B cell (primary cell): ENCODE results near the gene DRICH1. TPM values are rescaled to one million over a fixed set of nuclear protein-coding genes. Genes with fewer than 3 reads are reported as not detected.

Experiments used
- ATAC-seq: fragments of 200-7000 bp; cut with Tn5 transposase; one replicate; pipeline ENCODE4 v1.10.0; 2021; ENCODE audit warnings: low read depth, mild to moderate bottlenecking, moderate number of reproducible peaks, moderate library complexity
- CTCF ChIA-PET: fragments of 350-600 bp; sonication (Branson Sonifier 250); formaldehyde crosslinking; loops from one replicate; lab custom pipeline; 2021; ENCODE audit warnings: antibody characterized with exemption, inconsistent platforms; lab: Charles Lee
- POLR2A ChIA-PET: fragments of 350-600 bp; sonication (Branson Sonifier 250); formaldehyde crosslinking; loops from one replicate; lab custom pipeline; 2021; ENCODE audit warnings: antibody characterized with exemption; lab: Charles Lee
- DNase-seq: peaks from one replicate; pipeline ENCODE4 v3.0.0; 2013
- H2AFZ ChIP-seq: 2 replicates; pipeline ENCODE4 v1.6.1; 2012; ENCODE audit warnings: mild to moderate bottlenecking, low read depth, low read length; ENCODE audit not compliant: insufficient read depth, poor library complexity, severe bottlenecking
- H3K27ac ChIP-seq, 2 donors: 1 replicate in 1 of 2; 2 replicates in 1 of 2; pipeline ENCODE4 v1.5.1; 2012 to 2013; ENCODE audit warnings: low read length in 2 of 2, mild to moderate bottlenecking in 2 of 2, moderate library complexity in 1 of 2
- H3K27me3 ChIP-seq, 4 experiments: fragments of 200-600 bp in 1 of 4; sonication (generic) in 1 of 4; replicated peaks in 1 of 4; 1 replicate in 2 of 4; 2 replicates in 2 of 4; pipeline versions ENCODE4 v1.6.1 to v1.7.0; 2013 to 2016; ENCODE audit warnings: low read length in 3 of 4, mild to moderate bottlenecking in 2 of 4, mixed read lengths in 1 of 4, moderate library complexity in 1 of 4; ENCODE audit not compliant: insufficient read depth in 4 of 4, control insufficient read depth in 3 of 4; ENCODE audit errors: control extremely low read depth in 1 of 4
- H3K36me3 ChIP-seq, 2 experiments: replicated peaks in 1 of 2; 1 replicate in 1 of 2; 2 replicates in 1 of 2; pipeline versions ENCODE4 v1.6.1 to v1.7.1; 2013; ENCODE audit warnings: low read length in 1 of 2; ENCODE audit not compliant: insufficient read depth in 2 of 2, control insufficient read depth in 1 of 2; ENCODE audit errors: control extremely low read depth in 1 of 2, extremely low read depth in 1 of 2
- H3K4me1 ChIP-seq, 2 donors: fragments of 200-600 bp in 1 of 2; sonication (generic) in 1 of 2; 1 replicate in 1 of 2; 2 replicates in 1 of 2; pipeline versions ENCODE4 v1.5.1 to v1.6.1; 2013 to 2017; ENCODE audit warnings: low read length in 2 of 2; ENCODE audit not compliant: control insufficient read depth in 2 of 2, insufficient read depth in 2 of 2
- H3K4me2 ChIP-seq: replicated peaks from 2 replicates; pipeline ENCODE3; 2012; ENCODE audit warnings: mild to moderate bottlenecking, low read depth, low read length; ENCODE audit not compliant: poor library complexity, severe bottlenecking
- H3K4me3 ChIP-seq, 5 experiments: fragments of 200-600 bp in 1 of 5; sonication (generic) in 1 of 5; 1 replicate in 3 of 5; 2 replicates in 2 of 5; pipeline versions ENCODE4 v1.5.1 to v1.7.0; 2011 to 2016; ENCODE audit warnings: low read length in 4 of 5, mild to moderate bottlenecking in 4 of 5, low read depth in 2 of 5, control low read depth in 1 of 5, moderate library complexity in 1 of 5; ENCODE audit not compliant: insufficient read depth in 1 of 5; ENCODE audit errors: control extremely low read depth in 1 of 5, extremely low read depth in 1 of 5
- H3K79me2 ChIP-seq: fragments of 200-600 bp; sonication (generic); one replicate; pipeline ENCODE4 v1.6.0; 2016; ENCODE audit warnings: low read length; ENCODE audit not compliant: control insufficient read depth, insufficient read depth
- H3K9ac ChIP-seq: fragments of 200-600 bp; sonication (generic); 2 replicates; pipeline ENCODE4 v1.6.1; 2017; ENCODE audit warnings: mild to moderate bottlenecking, low read length, moderate library complexity
- H3K9me3 ChIP-seq, 3 donors: one replicate each; pipeline versions ENCODE4 v1.6.1 to v1.7.1; 2013; ENCODE audit warnings: low read length in 2 of 3; ENCODE audit not compliant: control insufficient read depth in 2 of 3, insufficient read depth in 1 of 3; ENCODE audit errors: control extremely low read depth in 1 of 3
- H4K20me1 ChIP-seq: 2 replicates; pipeline ENCODE4 v1.6.0; 2012; ENCODE audit warnings: mild to moderate bottlenecking, low read length; ENCODE audit not compliant: insufficient read depth, control insufficient read depth, poor library complexity, severe bottlenecking
- H3K27ac Mint-ChIP-seq: one replicate; pipeline ENCODE4 v1.8.0; 2021; ENCODE audit warnings: mixed read lengths
- H3K27me3 Mint-ChIP-seq: one replicate; pipeline ENCODE4 v1.8.0; 2021; ENCODE audit warnings: mixed read lengths
- H3K4me1 Mint-ChIP-seq: one replicate; pipeline ENCODE4 v1.8.0; 2021; ENCODE audit warnings: mixed read lengths
- H3K4me3 Mint-ChIP-seq: one replicate; pipeline ENCODE4 v1.8.0; 2021; ENCODE audit warnings: mixed read lengths
- H3K9me3 Mint-ChIP-seq: one replicate; pipeline ENCODE4 v1.8.0; 2022; ENCODE audit warnings: mixed read lengths; ENCODE audit not compliant: insufficient read depth
- EZH2 ChIP-seq: IDR thresholded peaks from 2 replicates; pipeline ENCODE4 v1.6.1; 2012; ENCODE audit warnings: borderline replicate concordance, low read depth, mild to moderate bottlenecking, moderate library complexity, low read length; ENCODE audit not compliant: insufficient read depth, poor library complexity, severe bottlenecking
- WGBS: methylation state at CpG from one replicate; pipeline ENCODE4 v1.1.5; 2013; ENCODE audit warnings: missing lambda C conversion rate; ENCODE audit not compliant: insufficient coverage; 5-methylcytosine and 5-hydroxymethylcytosine counted together
- intact Hi-C: fragments of 100-400 bp; cut with micrococcal nuclease; formaldehyde crosslinking; loops from one replicate; pipeline ENCODE4 v1.10.0; 2022
- polyA plus RNA-seq: library from polyadenylated mRNA; depleted of rRNA; stranded (reverse); fragments of >200 nt; gene quantifications from 2 replicates; pipeline ENCODE4 v1.2.3, GENCODE V29; 2012
- total RNA-seq, 2 donors: library from RNA; stranded (reverse); fragments of 120-200 nt in 1 of 2; gene quantifications; 1 replicate in 1 of 2; 2 replicates in 1 of 2; pipeline versions ENCODE4 v1.2.3 to v1.2.4, GENCODE V29; 2013 to 2022
- TF ChIP-seq, protein P1 (sequence below): fragments of 200-600 bp; IDR thresholded peaks from one replicate; pipeline ENCODE4 v1.8.0; 2022; ENCODE audit warnings: antibody characterized with exemption, mild to moderate bottlenecking

Gene DRICH1
- total and polyA plus RNA-seq, 2 donors (not counting 1 experiment from before 2014, with no cell fraction given), result 0.37 to 1.5 TPM

DNA sequence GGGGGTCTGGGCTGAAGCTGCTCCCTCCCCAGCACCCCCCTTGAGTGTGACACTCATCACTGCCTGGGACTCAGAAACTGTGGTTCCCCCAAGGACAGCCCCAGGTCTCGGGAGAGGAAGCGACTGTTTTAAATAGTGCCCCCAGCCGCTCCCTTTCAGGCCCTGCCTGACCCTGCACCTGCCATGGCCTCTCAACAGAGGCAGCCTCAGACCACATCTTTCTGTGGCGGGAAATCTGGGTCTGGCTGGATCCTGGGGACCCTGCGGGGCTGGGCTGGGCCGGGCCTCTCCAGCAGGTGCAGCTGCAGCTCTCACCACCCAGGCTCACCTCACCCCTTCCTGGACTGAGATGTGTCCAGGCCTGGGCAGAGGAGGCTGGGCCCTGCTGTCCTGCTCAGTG lies 48.3 kb downstream of the DRICH1 start:
- Mint-ChIP-seq H3K4me1 (peaks cover 27% of the 10 kb centered on the region), H3K4me3 (no peak overlapping the region), H3K27me3 (peaks cover 21% of the 10 kb centered on the region), H3K27ac (no peak overlapping the region), H3K9me3 (no peaks in the 10 kb centered on the region)
- ChIA-PET POLR2A (no interaction called here), CTCF (no interaction called here)
- Histone ChIP-seq H3K27ac (no peak overlapping the region), H4K20me1 (no peaks in the 10 kb centered on the region), H3K27me3 (peaks cover 0 to 24% (median 8%) of the 10 kb centered on the region in 4 experiments), H3K36me3 (no peaks in the 10 kb centered on the region), H3K79me2 (peaks cover 6% of the 10 kb centered on the region), H3K4me1 (peaks cover 29 to 31% of the 10 kb centered on the region in 2 donors), H3K4me3 (no peak overlapping the region), H2AFZ (no peak overlapping the region), H3K9ac (no peak overlapping the region), H3K9me3 (no peaks in the 10 kb centered on the region), H3K4me2 (peak overlapping the region; percentile 19)
- DNase-seq (no peak), ATAC-seq (no peak)
- WGBS, result 4% methylated on average over 6 of the region's 6 CpGs
- intact Hi-C loops, result no loop called here
- TF ChIP-seq, protein P1, sequence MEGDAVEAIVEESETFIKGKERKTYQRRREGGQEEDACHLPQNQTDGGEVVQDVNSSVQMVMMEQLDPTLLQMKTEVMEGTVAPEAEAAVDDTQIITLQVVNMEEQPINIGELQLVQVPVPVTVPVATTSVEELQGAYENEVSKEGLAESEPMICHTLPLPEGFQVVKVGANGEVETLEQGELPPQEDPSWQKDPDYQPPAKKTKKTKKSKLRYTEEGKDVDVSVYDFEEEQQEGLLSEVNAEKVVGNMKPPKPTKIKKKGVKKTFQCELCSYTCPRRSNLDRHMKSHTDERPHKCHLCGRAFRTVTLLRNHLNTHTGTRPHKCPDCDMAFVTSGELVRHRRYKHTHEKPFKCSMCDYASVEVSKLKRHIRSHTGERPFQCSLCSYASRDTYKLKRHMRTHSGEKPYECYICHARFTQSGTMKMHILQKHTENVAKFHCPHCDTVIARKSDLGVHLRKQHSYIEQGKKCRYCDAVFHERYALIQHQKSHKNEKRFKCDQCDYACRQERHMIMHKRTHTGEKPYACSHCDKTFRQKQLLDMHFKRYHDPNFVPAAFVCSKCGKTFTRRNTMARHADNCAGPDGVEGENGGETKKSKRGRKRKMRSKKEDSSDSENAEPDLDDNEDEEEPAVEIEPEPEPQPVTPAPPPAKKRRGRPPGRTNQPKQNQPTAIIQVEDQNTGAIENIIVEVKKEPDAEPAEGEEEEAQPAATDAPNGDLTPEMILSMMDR, result no peak
- TF ChIP-seq EZH2, result no peak

DNA sequence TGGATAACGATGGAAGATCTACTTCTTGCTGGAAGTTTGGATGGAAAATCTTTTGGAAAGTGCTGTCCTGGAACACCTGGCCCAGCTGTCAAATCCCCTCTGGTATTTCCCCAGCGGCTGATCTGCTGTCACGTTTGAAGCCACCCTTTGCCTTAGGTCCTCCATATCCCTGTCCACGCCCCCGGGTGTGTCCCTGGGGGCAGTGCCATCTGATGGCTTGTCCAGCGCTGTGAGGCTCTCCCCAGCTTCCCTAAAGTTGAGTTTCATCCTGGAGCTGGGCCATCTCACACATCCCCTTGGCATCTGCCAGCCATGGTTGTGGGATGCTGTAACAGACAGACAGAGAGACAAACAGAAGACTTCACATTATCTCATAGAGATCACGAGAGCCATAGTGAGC lies 49.0 kb downstream of the DRICH1 start:
- no peak for ATAC-seq
- Histone ChIP-seq H3K4me3 (no peak overlapping the region), H3K79me2 (peaks cover 6% of the 10 kb centered on the region), H3K4me2 (no peak overlapping the region), H3K27me3 (peaks cover 0 to 29% (median 11%) of the 10 kb centered on the region in 4 experiments), H2AFZ (no peak overlapping the region), H3K9ac (no peak overlapping the region), H4K20me1 (no peaks in the 10 kb centered on the region), H3K9me3 (no peaks in the 10 kb centered on the region), H3K36me3 (no peaks in the 10 kb centered on the region), H3K4me1 (peaks cover 30 to 37% of the 10 kb centered on the region in 2 donors), H3K27ac (no peak overlapping the region)
- Mint-ChIP-seq H3K27me3 (peaks cover 21% of the 10 kb centered on the region), H3K4me3 (no peak overlapping the region), H3K27ac (no peak overlapping the region), H3K4me1 (peaks cover 24% of the 10 kb centered on the region), H3K9me3 (no peaks in the 10 kb centered on the region)
- WGBS, result 27% methylated on average over 7 of the region's 7 CpGs
- ChIA-PET POLR2A (interaction anchor here (0.6 kb wide), 1 partner anchor 17 kb away, joined by 3 read pairs; no protein-coding TSS in a partner anchor), CTCF (interaction anchor here (0.6 to 1.6 kb wide), 2 partner anchors 8 to 268 kb away, joined by 4 to 7 read pairs; no protein-coding TSS in a partner anchor)
- DNase-seq, result no peak
- intact Hi-C loops, result no loop called here
- TF ChIP-seq, protein P1, result no peak
- no peak for TF ChIP-seq EZH2
